NCI-H2171 treated with DMSO at 0.1 percent for 48 hours (cell line): ENCODE data around the gene SUMO4.

Experiments used
- DNase-seq: peaks from one replicate; lab custom pipeline; 2025; lab: John Stamatoyannopoulos, UW

SUMO4 gene

DNA sequence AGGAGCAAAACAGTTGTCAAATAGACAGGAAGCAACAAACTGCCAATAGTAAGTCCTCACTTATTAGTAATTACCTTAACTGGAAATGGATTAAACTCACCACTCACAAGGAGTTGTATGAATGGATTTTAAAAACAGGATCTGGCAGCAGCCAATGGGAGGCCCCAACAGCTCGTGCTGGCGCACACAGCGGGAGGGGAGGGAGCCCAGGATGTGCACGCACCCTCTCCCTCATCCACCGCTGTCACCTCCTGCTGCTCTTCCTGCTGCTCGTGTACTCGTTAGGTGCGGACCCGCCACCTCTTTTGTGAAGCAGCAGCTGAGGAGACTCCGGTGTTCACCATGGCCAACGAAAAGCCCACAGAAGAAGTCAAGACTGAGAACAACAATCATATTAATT is at the start of gene SUMO4:
SUMO4 (plus strand) TSS at position 213 of the 400 bp plus-strand sequence; CDS start at position 343, 130 bp downstream.
- DNase-seq = no peak

- DNase-seq = peak; percentile 93
These were observed 46.1 kb upstream of the SUMO4 start for GRCh38 chr6:149354009-149354408.

- DNase-seq = no peak
These were observed 43.8 kb upstream of the SUMO4 start for GRCh38 chr6:149356081-149356750.

GRCh38 chr6:149357726-149358538 is 42.1 kb upstream of the SUMO4 start:
- DNase-seq = no peak

DNA sequence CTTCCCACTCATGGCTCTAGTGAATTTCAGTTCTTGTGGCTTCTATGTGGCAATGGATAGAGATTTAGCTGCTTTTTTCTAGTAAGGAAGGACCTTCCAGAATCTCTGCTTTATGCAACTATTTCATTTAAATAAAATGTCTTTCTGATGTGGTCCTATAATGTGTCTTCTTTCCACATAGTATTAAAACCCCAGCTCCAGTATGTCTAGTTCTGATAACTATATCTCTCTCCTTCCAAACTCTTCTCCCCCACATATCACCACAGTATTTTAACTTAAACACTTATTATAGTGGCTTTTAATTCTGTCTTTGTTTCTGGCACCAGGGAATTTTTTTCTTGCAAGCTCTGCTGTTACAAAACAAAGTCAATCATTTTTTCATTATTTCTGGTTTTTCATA is 40.6 kb upstream of the SUMO4 start:
- DNase-seq = no peak

DNA sequence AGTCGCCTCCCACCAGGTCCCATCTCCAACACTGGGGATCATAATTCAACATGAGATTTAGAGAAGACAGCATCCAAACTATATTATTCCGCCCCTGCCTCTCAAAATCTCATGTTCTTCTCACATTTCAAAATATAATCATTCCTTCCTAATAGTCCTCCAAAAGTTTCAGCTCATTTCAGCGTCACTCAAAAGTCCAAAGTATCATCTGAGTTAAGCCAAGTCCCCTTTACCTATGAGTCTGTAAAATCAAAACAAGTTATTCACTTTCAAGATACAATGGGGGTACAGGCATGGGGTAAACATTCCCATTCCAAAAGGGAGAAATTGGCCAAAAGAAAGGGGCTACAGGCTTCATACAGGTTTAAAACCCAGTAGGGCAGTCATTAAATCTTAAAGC is 39.5 kb upstream of the SUMO4 start:
- no peak for DNase-seq

- no peak for DNase-seq
These were observed 37.8 kb upstream of the SUMO4 start for GRCh38 chr6:149362289-149362688.

- no peak for DNase-seq
These were observed 36.9 kb upstream of the SUMO4 start for GRCh38 chr6:149363154-149363553.

GRCh38 chr6:149364557-149364956 is 35.5 kb upstream of the SUMO4 start:
- no peak for DNase-seq

- DNase-seq = no peak
These were observed 34.9 kb upstream of the SUMO4 start for GRCh38 chr6:149365197-149365596.

GRCh38 chr6:149366267-149366921 is 33.7 kb upstream of the SUMO4 start:
- DNase-seq = no peak

GRCh38 chr6:149368065-149368464 is 32.0 kb upstream of the SUMO4 start:
- DNase-seq = no peak

DNA sequence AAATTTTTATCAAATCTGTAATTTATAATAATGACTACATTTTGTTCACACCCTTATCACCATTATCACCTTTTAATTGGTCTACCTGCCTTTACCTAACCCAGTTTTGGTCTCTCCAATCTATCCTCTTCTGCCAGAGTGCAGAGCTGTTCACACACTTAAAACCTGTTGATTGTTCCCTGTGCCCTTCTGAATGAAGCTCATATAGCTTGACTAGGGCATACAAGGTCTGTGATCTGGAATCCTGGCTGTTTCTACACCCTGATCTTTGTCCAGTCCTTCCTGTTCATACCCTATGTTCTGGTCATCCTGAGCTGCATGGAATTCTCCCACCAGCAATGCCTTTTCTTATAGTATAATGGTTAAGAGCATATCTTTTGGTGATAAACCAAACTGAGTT is 28.9 kb upstream of the SUMO4 start:
- no peak for DNase-seq

GRCh38 chr6:149372062-149372461 is 28.0 kb upstream of the SUMO4 start:
- no peak for DNase-seq

DNA sequence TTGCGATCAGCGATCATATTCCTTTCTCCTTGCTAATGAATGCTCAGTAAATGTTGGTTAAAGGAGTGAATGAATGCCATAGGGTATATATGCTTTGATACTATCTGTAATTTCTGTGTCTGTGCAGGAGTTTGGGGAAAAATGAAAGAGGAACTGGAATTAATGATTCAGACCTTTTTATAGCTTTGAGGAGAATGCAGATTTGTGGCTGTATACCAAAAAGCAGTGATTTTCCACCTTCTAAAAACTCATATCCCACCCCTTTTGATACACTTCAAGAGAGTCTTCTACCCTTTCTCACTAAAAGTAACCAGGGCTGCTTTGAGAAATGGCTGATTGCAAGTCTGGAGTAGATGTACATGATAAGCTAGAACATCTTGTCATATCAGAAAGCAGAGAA is 26.6 kb upstream of the SUMO4 start:
- no peak for DNase-seq

GRCh38 chr6:149379977-149380376 is 20.1 kb upstream of the SUMO4 start:
- DNase-seq = no peak

GRCh38 chr6:149380523-149380922 is 19.5 kb upstream of the SUMO4 start:
- no peak for DNase-seq

- DNase-seq = no peak
These were observed 16.7 kb upstream of the SUMO4 start for GRCh38 chr6:149383371-149383770.

- no peak for DNase-seq
These were observed 15.6 kb upstream of the SUMO4 start for GRCh38 chr6:149384464-149384863.

GRCh38 chr6:149385998-149386646 is 13.9 kb upstream of the SUMO4 start:
- no peak for DNase-seq

- DNase-seq = no peak
These were observed 12.1 kb upstream of the SUMO4 start for GRCh38 chr6:149387779-149388512.
